Thyroid gland (tissue), 4 donors: ENCODE measurements around the gene KIF12. TPM values are rescaled to one million over a fixed set of nuclear protein-coding genes. Genes with fewer than 3 reads are reported as not detected.

Experiments used
- DNase-seq, 2 donors: peaks; one replicate each; pipeline ENCODE4 v3.0.0-alpha.2; 2019
- H3K27ac ChIP-seq, 3 donors: fragments of 200-600 bp; sonication (generic); 1 replicate in 2 of 3; 2 replicates in 1 of 3; pipeline ENCODE4 v1.5.1; 2016 to 2019; ENCODE audit warnings: mild to moderate bottlenecking in 1 of 3, moderate library complexity in 1 of 3
- H3K27me3 ChIP-seq: fragments of 200-600 bp; sonication (generic); one replicate; pipeline ENCODE4 v1.5.1; 2019
- H3K36me3 ChIP-seq, 2 donors: fragments of 200-600 bp; sonication (generic); one replicate each; pipeline ENCODE4 v1.5.1; 2016 to 2019
- H3K4me1 ChIP-seq, 2 donors: fragments of 200-600 bp; sonication (generic); one replicate each; pipeline ENCODE4 v1.5.1; 2017 to 2019
- H3K4me3 ChIP-seq, 3 donors: fragments of 200-600 bp; sonication (generic); replicated peaks in 1 of 3; 1 replicate in 2 of 3; 2 replicates in 1 of 3; pipeline ENCODE4 v1.5.1; 2016; ENCODE audit warnings: mild to moderate bottlenecking in 1 of 3
- H3K9me3 ChIP-seq: fragments of 200-600 bp; sonication (generic); one replicate; pipeline ENCODE4 v1.5.1; 2017
- CTCF ChIP-seq, 6 experiments: fragments of 200-600 bp in 3 of 6; fragments of 450-650 bp in 3 of 6; sonication (generic) in 3 of 6; IDR thresholded peaks; one replicate each; pipeline ENCODE4 v1.5.1; 2016 to 2019; ENCODE audit warnings: antibody characterized with exemption in 6 of 6, mild to moderate bottlenecking in 2 of 6, inconsistent platforms in 1 of 6, moderate library complexity in 1 of 6
- POLR2A ChIP-seq, 2 donors: fragments of 450-650 bp; IDR thresholded peaks; one replicate each; pipeline ENCODE4 v1.6.1; 2017; ENCODE audit warnings: antibody characterized with exemption in 2 of 2, mild to moderate bottlenecking in 2 of 2, moderate library complexity in 1 of 2
- WGBS, 2 donors: methylation state at CpG; one replicate each; pipeline ENCODE4 v1.1.5; 2017; 5-methylcytosine and 5-hydroxymethylcytosine counted together
- intact Hi-C: fragments of 100-400 bp; cut with DNase I; formaldehyde crosslinking; loops from one replicate; pipeline ENCODE4 v1.15.1; 2023
- total RNA-seq, 4 donors: library from RNA; depleted of rRNA; stranded (reverse); fragments of >200 nt; gene quantifications; one replicate each; pipeline ENCODE4 v1.2.3, GENCODE V29; 2016

Gene KIF12
- 10 to 100 TPM; 13.4 to 56.0 (median 31.7) TPM for total RNA-seq

GRCh38 chr9:114098936-114099668 is at the start of gene KIF12:
KIF12 (minus strand) TSS chr9:114099292; CDS start chr9:114099276, 16 bp downstream.
- DNase-seq: peak; percentile 82 to 92
- no peaks in the 10 kb centered on the region for H3K9me3 ChIP-seq
- H3K27ac ChIP-seq: peak within 1 kb of the TSS; percentile 72 to 95 (median 88)
- peaks cover 0 to 4% of the 10 kb centered on the region in 2 donors for H3K36me3 ChIP-seq
- peaks cover 7 to 16% of the 10 kb centered on the region in 2 donors for H3K4me1 ChIP-seq
- TF ChIP-seq CTCF (IDR thresholded peaks at IDR 0.05) (peak in 1 of 6 experiments; percentile 8), POLR2A (IDR thresholded peaks at IDR 0.05) (no peak)
- H3K27me3 ChIP-seq: no peaks in the 10 kb centered on the region
- WGBS, 2 donors: 10 to 25% methylated on average over 15 to 32 of the region's 32 CpGs
- H3K4me3 ChIP-seq: peak within 1 kb of the TSS in 2 of 3 donors; percentile 37 to 41
- intact Hi-C loops: no loop called here

- Histone ChIP-seq H3K27me3 (no peaks in the 10 kb centered on the region), H3K27ac (no peak overlapping the region), H3K9me3 (no peaks in the 10 kb centered on the region), H3K4me3 (no peak overlapping the region), H3K36me3 (no peaks in the 10 kb centered on the region), H3K4me1 (peaks cover 0 to 7% of the 10 kb centered on the region in 2 donors)
- intact Hi-C loops: no loop called here
- TF ChIP-seq POLR2A (IDR thresholded peaks at IDR 0.05) (no peak), CTCF (IDR thresholded peaks at IDR 0.05) (no peak)
- 90 to 92% methylated on average over 6 of the region's 6 CpGs for WGBS, 2 donors
- no peak for DNase-seq
Measured at GRCh38 chr9:114146735-114147134, 47.6 kb upstream of the KIF12 start.

- TF ChIP-seq CTCF (IDR thresholded peaks at IDR 0.05) (no peak), POLR2A (IDR thresholded peaks at IDR 0.05) (no peak)
- DNase-seq: no peak
- Histone ChIP-seq H3K27me3 (no peaks in the 10 kb centered on the region), H3K27ac (no peak overlapping the region), H3K4me3 (no peak overlapping the region), H3K9me3 (no peaks in the 10 kb centered on the region), H3K36me3 (no peaks in the 10 kb centered on the region), H3K4me1 (peaks cover 5 to 17% of the 10 kb centered on the region in 2 donors)
- intact Hi-C loops: no loop called here
- WGBS, 2 donors: 93 to 96% methylated on average over 5 of the region's 5 CpGs
Measured at GRCh38 chr9:114143234-114143633, 44.1 kb upstream of the KIF12 start.

- H3K27me3 ChIP-seq: no peaks in the 10 kb centered on the region
- no peaks in the 10 kb centered on the region for H3K9me3 ChIP-seq
- peak; percentile 50 to 56 for DNase-seq
- intact Hi-C loops: no loop called here
- peaks cover 5 to 17% of the 10 kb centered on the region in 2 donors for H3K4me1 ChIP-seq
- 49 to 59% methylated on average over 7 of the region's 7 CpGs for WGBS, 2 donors
- H3K36me3 ChIP-seq: no peaks in the 10 kb centered on the region
- TF ChIP-seq POLR2A (IDR thresholded peaks at IDR 0.05) (no peak), CTCF (IDR thresholded peaks at IDR 0.05) (no peak)
- no peak overlapping the region for H3K4me3 ChIP-seq
- H3K27ac ChIP-seq: no peak overlapping the region
Measured at GRCh38 chr9:114141553-114142402, 42.7 kb upstream of the KIF12 start.
